Panc1 (cell line): ENCODE measurements around the gene GOLGA8B. TPM values are rescaled to one million over a fixed set of nuclear protein-coding genes. Genes with fewer than 3 reads are reported as not detected.
"Not testable (repeated sequence)": the region's sequence is repeated elsewhere in the genome, so short reads cannot be mapped to it uniquely, and the experiment has no call there.

Experiments
- ATAC-seq: fragments of 200-7000 bp; cut with Tn5 transposase; 2 replicates; pipeline ENCODE4 v1.9.1; 2020; ENCODE audit warnings: mild to moderate bottlenecking, moderate library complexity
- BruUV-seq: library from RNA; stranded (reverse); fragments of 400-500 nt; replicated peaks from 2 replicates; lab custom pipeline; 2021; lab: Mats Ljungman, UMichigan
- CTCF ChIA-PET: fragments of 300-600 bp; sonication (Branson Sonifier 250); formaldehyde crosslinking; loops from one replicate; lab custom pipeline; 2022; ENCODE audit warnings: antibody characterized with exemption; lab: Charles Lee
- POLR2A ChIA-PET: fragments of 300-600 bp; sonication (Branson Sonifier 250); formaldehyde crosslinking; loops from one replicate; lab custom pipeline; 2022; ENCODE audit warnings: antibody characterized with exemption; lab: Charles Lee
- DNase-seq: peaks from one replicate; pipeline ENCODE4 v3.0.0-alpha.2; 2010; ENCODE audit warnings: low read depth, low spot score
- H3K27ac ChIP-seq: 2 replicates; pipeline ENCODE4 v1.5.1; 2011; ENCODE audit warnings: mild to moderate bottlenecking, low read length, inconsistent platforms
- H3K27me3 ChIP-seq: fragments of 200-500 bp; sonication (Bioruptor generic); 2 replicates; pipeline ENCODE4 v1.6.0; 2014; ENCODE audit warnings: low read length, inconsistent platforms; ENCODE audit not compliant: control insufficient read depth, insufficient read depth
- H3K36me3 ChIP-seq: fragments of 200-500 bp; sonication (Bioruptor generic); 2 replicates; pipeline ENCODE4 v1.5.1; 2014; ENCODE audit warnings: inconsistent platforms, mild to moderate bottlenecking, low read length, moderate library complexity; ENCODE audit not compliant: control insufficient read depth, insufficient read depth
- H3K4me1 ChIP-seq: 2 replicates; pipeline ENCODE4 v1.5.1; 2011; ENCODE audit warnings: inconsistent platforms, mild to moderate bottlenecking, low read length, moderate library complexity; ENCODE audit not compliant: control insufficient read depth, insufficient read depth
- H3K4me3 ChIP-seq, 2 experiments: 2 replicates each; pipeline ENCODE4 v1.5.1; 2011 to 2012; ENCODE audit warnings: low read depth in 2 of 2, low read length in 2 of 2, mild to moderate bottlenecking in 2 of 2, inconsistent platforms in 1 of 2, moderate library complexity in 1 of 2
- H3K9me3 ChIP-seq: fragments of 200-500 bp; sonication (Bioruptor generic); 2 replicates; pipeline ENCODE4 v1.5.1; 2014; ENCODE audit warnings: low read depth, mild to moderate bottlenecking, inconsistent platforms, low read length, moderate library complexity; ENCODE audit not compliant: control insufficient read depth, insufficient read depth
- in situ Hi-C: cut with HindIII; loops from 2 replicates; pipeline ENCODE4 v1.10.0; 2016; ENCODE audit warnings: low sequenced_read_pairs, low pct_unique_long_range_greater_than_20kb
- intact Hi-C: fragments of 100-400 bp; cut with micrococcal nuclease; formaldehyde crosslinking; loops from one replicate; pipeline ENCODE4 v1.10.0; 2022; ENCODE audit not compliant: unreplicated experiment
- total RNA-seq: library from RNA; stranded (reverse); gene quantifications from one replicate; pipeline ENCODE4 v1.2.1, GENCODE V29; 2021; ENCODE audit not compliant: unreplicated experiment

The GOLGA8B gene
- total RNA-seq, 1 experiment from 2014 or later = 161 TPM

GRCh38 chr15:34543860-34544649 lies 39.4 kb downstream of the GOLGA8B start:
- H3K4me3 ChIP-seq, POLR2A ChIA-PET, ATAC-seq, H3K36me3 ChIP-seq, DNase-seq, BruUV-seq, intact Hi-C loops, H3K27me3 ChIP-seq, H3K9me3 ChIP-seq, H3K4me1 ChIP-seq, H3K27ac ChIP-seq, in situ Hi-C loops, CTCF ChIA-PET: not testable (repeated sequence)

GRCh38 chr15:34535857-34536256 lies 47.6 kb downstream of the GOLGA8B start:
- intact Hi-C loops, H3K4me3 ChIP-seq, H3K4me1 ChIP-seq, H3K9me3 ChIP-seq, H3K36me3 ChIP-seq, CTCF ChIA-PET, in situ Hi-C loops, ATAC-seq, H3K27me3 ChIP-seq, BruUV-seq, H3K27ac ChIP-seq, POLR2A ChIA-PET, DNase-seq: not testable (repeated sequence)

Other genes starting within 250 kb of the GOLGA8B start
- gene SLC12A6, start 245.9 kb downstream of the GOLGA8B start, total RNA-seq = 19.5 TPM
- gene NOP10, start 240.5 kb downstream of the GOLGA8B start, total RNA-seq = 306 TPM
- gene NUTM1, start 240.3 kb downstream of the GOLGA8B start, total RNA-seq = 0.05 TPM
- gene LPCAT4, start 216.5 kb downstream of the GOLGA8B start, total RNA-seq = 58.5 TPM
- gene GOLGA8A, start 145.8 kb downstream of the GOLGA8B start, total RNA-seq = 99.1 TPM
- not detected for gene GJD2, start 171.3 kb upstream of the GOLGA8B start, total RNA-seq
- gene ACTC1, start 211.9 kb upstream of the GOLGA8B start, total RNA-seq = not detected